Esophagus muscularis mucosa (tissue), 4 donors: ENCODE measurements around the gene ACAP1. TPM values are rescaled to one million over a fixed set of nuclear protein-coding genes. Genes with fewer than 3 reads are reported as not detected.

Source experiments
- DNase-seq: peaks from one replicate; pipeline ENCODE4 v3.0.0-alpha.2; 2017; ENCODE audit errors: extremely low spot score
- H3K27ac ChIP-seq, 4 donors: fragments of 200-600 bp; sonication (generic); replicated peaks in 1 of 4; 1 replicate in 3 of 4; 2 replicates in 1 of 4; pipeline ENCODE4 v1.5.1; 2016 to 2019; ENCODE audit warnings: mild to moderate bottlenecking in 1 of 4
- H3K27me3 ChIP-seq, 4 donors: fragments of 200-600 bp; sonication (generic); one replicate each; pipeline versions ENCODE4 v1.5.1 to v1.6.0; 2016 to 2019
- H3K36me3 ChIP-seq, 4 donors: fragments of 200-600 bp; sonication (generic); one replicate each; pipeline ENCODE4 v1.5.1; 2016 to 2019
- H3K4me1 ChIP-seq, 4 donors: fragments of 200-600 bp; sonication (generic); one replicate each; pipeline ENCODE4 v1.5.1; 2016 to 2019
- H3K4me3 ChIP-seq, 4 donors: fragments of 200-600 bp; sonication (generic); 1 replicate in 2 of 4; 2 replicates in 2 of 4; pipeline ENCODE4 v1.5.1; 2016 to 2019; ENCODE audit warnings: mild to moderate bottlenecking in 4 of 4, moderate library complexity in 1 of 4
- H3K9me3 ChIP-seq, 4 donors: fragments of 200-600 bp; sonication (generic); 1 replicate in 3 of 4; 2 replicates in 1 of 4; pipeline ENCODE4 v1.5.1; 2016 to 2019
- EP300 ChIP-seq: sonication (generic); formaldehyde crosslinking; IDR thresholded peaks from one replicate; pipeline ENCODE4 v1.6.1; 2017; ENCODE audit warnings: antibody characterized with exemption
- POLR2A ChIP-seq: fragments of 450-650 bp; IDR thresholded peaks from one replicate; pipeline ENCODE4 v1.6.1; 2017; ENCODE audit warnings: antibody characterized with exemption, moderate library complexity, mild to moderate bottlenecking, low read depth
- POLR2AphosphoS5 ChIP-seq, 2 donors: sonication (generic); formaldehyde crosslinking; IDR thresholded peaks; one replicate each; pipeline ENCODE4 v1.6.1; 2017; ENCODE audit warnings: antibody characterized with exemption in 2 of 2
- whole genome bisulfite sequencing: methylation state at CpG from one replicate; pipeline ENCODE4 v1.1.5; 2018; 5-methylcytosine and 5-hydroxymethylcytosine counted together
- intact Hi-C: fragments of 100-400 bp; cut with DNase I; formaldehyde crosslinking; loops from one replicate; pipeline ENCODE4 v1.15.1; 2023
- total RNA-seq, 4 donors: library from RNA; depleted of rRNA; stranded (reverse); fragments of >200 nt; gene quantifications; one replicate each; pipeline versions ENCODE4 v1.1.0 to v1.2.1, GENCODE V29; 2016
- TF ChIP-seq, protein P1 (sequence below), 3 experiments: fragments of 200-600 bp in 2 of 3; fragments of 450-650 bp in 1 of 3; sonication (generic) in 2 of 3; IDR thresholded peaks; one replicate each; pipeline ENCODE4 v1.5.1; 2017 to 2019; ENCODE audit warnings: antibody characterized with exemption in 3 of 3, mild to moderate bottlenecking in 2 of 3, moderate library complexity in 1 of 3

ACAP1 gene
- total RNA-seq, 4 donors from 2014 or later = 2.1 to 11.4 (median 4.6) TPM

DNA sequence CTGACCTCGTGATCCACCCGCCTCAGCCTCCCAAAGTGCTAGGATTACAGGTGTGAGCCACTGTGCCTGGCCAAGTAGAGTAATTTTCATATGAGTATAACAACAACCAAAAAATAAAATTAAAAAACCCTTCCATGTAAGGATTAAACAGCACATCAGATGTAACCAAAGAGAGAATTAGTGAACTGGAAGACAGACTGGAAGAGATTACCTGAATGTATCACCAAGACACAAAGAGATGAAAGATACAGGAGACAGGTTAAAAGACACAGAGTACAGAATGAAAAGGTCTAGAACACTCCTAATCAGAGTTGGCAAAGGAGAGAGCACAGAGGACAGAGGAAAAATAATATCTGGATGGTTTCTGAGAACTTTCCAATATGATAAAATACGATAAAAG, 42.8 kb downstream of the ACAP1 start:
- WGBS = 98% methylated on average over 3 of the region's 3 CpGs
- no peak for DNase-seq
- Histone ChIP-seq H3K27ac (no peak overlapping the region), H3K36me3 (no peaks in the 10 kb centered on the region), H3K4me1 (peaks cover 18 to 42% (median 37%) of the 10 kb centered on the region in 4 donors), H3K27me3 (no peaks in the 10 kb centered on the region), H3K4me3 (no peak overlapping the region), H3K9me3 (no peaks in the 10 kb centered on the region)
- intact Hi-C loops = no loop called here
- TF ChIP-seq, protein P1, sequence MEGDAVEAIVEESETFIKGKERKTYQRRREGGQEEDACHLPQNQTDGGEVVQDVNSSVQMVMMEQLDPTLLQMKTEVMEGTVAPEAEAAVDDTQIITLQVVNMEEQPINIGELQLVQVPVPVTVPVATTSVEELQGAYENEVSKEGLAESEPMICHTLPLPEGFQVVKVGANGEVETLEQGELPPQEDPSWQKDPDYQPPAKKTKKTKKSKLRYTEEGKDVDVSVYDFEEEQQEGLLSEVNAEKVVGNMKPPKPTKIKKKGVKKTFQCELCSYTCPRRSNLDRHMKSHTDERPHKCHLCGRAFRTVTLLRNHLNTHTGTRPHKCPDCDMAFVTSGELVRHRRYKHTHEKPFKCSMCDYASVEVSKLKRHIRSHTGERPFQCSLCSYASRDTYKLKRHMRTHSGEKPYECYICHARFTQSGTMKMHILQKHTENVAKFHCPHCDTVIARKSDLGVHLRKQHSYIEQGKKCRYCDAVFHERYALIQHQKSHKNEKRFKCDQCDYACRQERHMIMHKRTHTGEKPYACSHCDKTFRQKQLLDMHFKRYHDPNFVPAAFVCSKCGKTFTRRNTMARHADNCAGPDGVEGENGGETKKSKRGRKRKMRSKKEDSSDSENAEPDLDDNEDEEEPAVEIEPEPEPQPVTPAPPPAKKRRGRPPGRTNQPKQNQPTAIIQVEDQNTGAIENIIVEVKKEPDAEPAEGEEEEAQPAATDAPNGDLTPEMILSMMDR (IDR thresholded peaks at IDR 0.05) = no peak
- TF ChIP-seq POLR2A (no peak), POLR2AphosphoS5 (IDR thresholded peaks at IDR 0.05) (no peak), EP300 (no peak)

DNA sequence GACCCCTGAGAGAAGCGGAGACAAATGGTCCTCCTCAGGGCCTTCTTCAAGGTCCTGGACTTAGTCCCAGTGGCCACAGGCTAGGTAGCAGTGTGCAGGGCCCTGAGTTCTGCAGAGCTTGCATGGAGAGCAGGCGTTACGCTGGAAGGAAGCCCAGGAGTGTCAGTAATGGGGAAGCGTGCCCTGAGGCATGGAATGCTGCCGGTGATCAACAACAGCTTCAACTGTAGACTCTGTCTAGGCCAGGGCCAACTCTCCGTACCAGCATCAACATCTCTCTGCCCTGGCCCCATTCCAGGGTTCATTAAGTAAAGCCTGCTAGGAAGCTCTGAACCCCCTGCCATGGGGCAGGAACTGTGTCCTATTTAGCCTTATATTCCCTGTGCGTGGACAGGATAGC, 44.0 kb downstream of the ACAP1 start:
- H3K27ac ChIP-seq = peak overlapping the region; percentile 75 to 77 (median 76)
- no peaks in the 10 kb centered on the region for H3K36me3 ChIP-seq
- no peaks in the 10 kb centered on the region for H3K27me3 ChIP-seq
- H3K9me3 ChIP-seq = no peaks in the 10 kb centered on the region
- DNase-seq = no peak
- intact Hi-C loops = no loop called here
- H3K4me3 ChIP-seq = peak overlapping the region; percentile 54 to 66 (median 60)
- 45% methylated on average over 2 of the region's 7 CpGs for WGBS
- peaks cover 18 to 47% (median 40%) of the 10 kb centered on the region in 4 donors for H3K4me1 ChIP-seq
- TF ChIP-seq POLR2A (no peak), POLR2AphosphoS5 (IDR thresholded peaks at IDR 0.05) (peak in 1 of 2 donors; percentile 54), EP300 (no peak)
- TF ChIP-seq, protein P1 (IDR thresholded peaks at IDR 0.05) = no peak

- Histone ChIP-seq H3K4me3 (peak within 1 kb of the TSS; percentile 54 to 66 (median 60)), H3K36me3 (peaks cover 0 to 2% (median 0%) of the 10 kb centered on the region in 4 donors), H3K9me3 (no peaks in the 10 kb centered on the region), H3K4me1 (peaks cover 18 to 47% (median 40%) of the 10 kb centered on the region in 4 donors), H3K27me3 (no peaks in the 10 kb centered on the region), H3K27ac (peak within 1 kb of the TSS; percentile 75 to 77 (median 76))
- DNase-seq = no peak
- WGBS = 9% methylated on average over 36 of the region's 52 CpGs
- peak; percentile 17 for TF ChIP-seq POLR2A
- peak; percentile 57 to 69 for TF ChIP-seq POLR2AphosphoS5 (IDR thresholded peaks at IDR 0.05)
- TF ChIP-seq EP300 = no peak
- intact Hi-C loops = no loop called here
Measured at GRCh38 chr17:7380855-7381683, 44.7 kb downstream of the ACAP1 start, which contains the start of gene TNK1. TSS of gene TNK1 (plus strand) at chr17:7381089. CDS start at chr17:7382927, 1,838 bp downstream.

GRCh38 chr17:7382901-7383300, 46.6 kb downstream of the ACAP1 start:
- Histone ChIP-seq H3K4me1 (peaks cover 18 to 47% (median 40%) of the 10 kb centered on the region in 4 donors), H3K4me3 (no peak overlapping the region), H3K27ac (no peak overlapping the region), H3K9me3 (no peaks in the 10 kb centered on the region), H3K36me3 (peaks cover 0 to 19% (median 11%) of the 10 kb centered on the region in 4 donors), H3K27me3 (no peaks in the 10 kb centered on the region)
- intact Hi-C loops = no loop called here
- DNase-seq = peak; percentile 64
- 94% methylated on average over 10 of the region's 10 CpGs for WGBS
- TF ChIP-seq EP300 (no peak), POLR2A (no peak)
- TF ChIP-seq, protein P1 (IDR thresholded peaks at IDR 0.05) = no peak

DNA sequence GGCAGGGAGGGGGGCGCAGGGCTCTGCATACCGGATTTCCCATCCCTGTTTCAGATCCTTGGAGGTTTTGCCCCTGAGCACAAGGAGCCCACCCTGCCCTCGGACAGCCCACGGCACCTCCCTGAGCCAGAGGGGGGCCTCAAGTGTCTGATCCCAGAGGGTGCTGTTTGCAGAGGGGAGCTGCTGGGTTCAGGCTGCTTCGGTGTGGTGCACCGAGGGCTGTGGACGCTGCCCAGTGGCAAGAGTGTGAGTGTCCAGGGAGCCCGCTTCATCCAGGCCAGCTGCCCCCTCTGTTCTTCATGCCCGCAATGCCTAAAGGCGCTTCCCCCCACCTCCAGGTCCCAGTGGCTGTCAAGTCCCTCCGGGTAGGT, 47.0 kb downstream of the ACAP1 start:
- Histone ChIP-seq H3K4me3 (peak overlapping the region; percentile 44 to 59 (median 49)), H3K27ac (peak overlapping the region in 2 of 4 donors; percentile 59 to 64)
- no CpG with 5 or more reads among the region's 11 CpGs for WGBS

More for the DNA sequence above, 47.0 kb downstream of the ACAP1 start:
- intact Hi-C loops = no loop called here
- no peak for DNase-seq
- H3K27me3 ChIP-seq = no peaks in the 10 kb centered on the region
- H3K9me3 ChIP-seq = no peaks in the 10 kb centered on the region
- H3K36me3 ChIP-seq = peaks cover 0 to 24% (median 15%) of the 10 kb centered on the region in 4 donors
- H3K4me1 ChIP-seq = peaks cover 18 to 47% (median 40%) of the 10 kb centered on the region in 4 donors
- TF ChIP-seq EP300 = no peak
- TF ChIP-seq, protein P1 (IDR thresholded peaks at IDR 0.05) = no peak
- no peak for TF ChIP-seq POLR2AphosphoS5 (IDR thresholded peaks at IDR 0.05)
- no peak for TF ChIP-seq POLR2A
